Measurements from ENCODE around the gene MID1.

The MID1 gene

GRCh38 chrX:10548688-10549087 is 71.7 kb downstream of the MID1 start:
- Histone ChIP-seq H3K9me3 (ENCODE audit: severe bottlenecking) (no peaks in the 10 kb centered on the region), H3K27ac (ENCODE audit: poor library complexity, severe bottlenecking) (no peak overlapping the region), H3K4me3 (ENCODE audit: severe bottlenecking) (no peak overlapping the region), H3K4me1 (ENCODE audit: insufficient read depth, poor library complexity, severe bottlenecking) (no peaks in the 10 kb centered on the region), H3K36me3 (ENCODE audit: low read depth) (no peaks in the 10 kb centered on the region), H3K27me3 (ENCODE audit: insufficient read depth, poor library complexity, severe bottlenecking) (no peaks in the 10 kb centered on the region)
- TF ChIP-seq CTCF (IDR thresholded peaks at IDR 0.05; ENCODE audit: poor library complexity, severe bottlenecking) = no peak
- ATAC-seq (ENCODE audit: low read depth) (no peak), DNase-seq (ENCODE audit: low spot score) (no peak)

DNA sequence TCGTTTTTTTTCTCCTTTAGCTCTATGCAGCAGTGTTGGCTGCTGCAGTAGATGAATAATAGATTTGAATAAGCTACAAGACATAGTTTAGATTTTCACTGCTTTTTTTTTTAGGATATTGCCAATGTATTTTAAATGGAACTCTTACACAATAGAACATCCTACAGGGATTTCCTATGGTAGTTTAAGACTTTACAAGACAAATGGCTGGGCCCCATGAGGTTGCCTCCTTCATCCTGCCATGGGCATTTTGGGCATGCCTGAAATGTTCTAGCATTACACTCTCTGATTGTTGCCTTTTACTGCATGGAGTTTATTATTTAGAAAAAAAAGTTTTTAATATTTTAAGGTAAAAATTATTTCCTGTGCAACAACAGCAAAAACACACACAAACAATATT is 74.5 kb downstream of the MID1 start:
- Histone ChIP-seq H3K27me3 (ENCODE audit: insufficient read depth, poor library complexity, severe bottlenecking) (no peaks in the 10 kb centered on the region), H3K4me3 (ENCODE audit: severe bottlenecking) (no peak overlapping the region), H3K4me1 (ENCODE audit: insufficient read depth, poor library complexity, severe bottlenecking) (no peaks in the 10 kb centered on the region), H3K27ac (ENCODE audit: poor library complexity, severe bottlenecking) (no peak overlapping the region), H3K9me3 (ENCODE audit: severe bottlenecking) (no peaks in the 10 kb centered on the region), H3K36me3 (ENCODE audit: low read depth) (no peaks in the 10 kb centered on the region)
- DNase-seq (ENCODE audit: low spot score) (no peak), ATAC-seq (ENCODE audit: low read depth) (no peak)
- no peak for TF ChIP-seq CTCF (IDR thresholded peaks at IDR 0.05; ENCODE audit: poor library complexity, severe bottlenecking)

GRCh38 chrX:10542586-10542985 is 77.8 kb downstream of the MID1 start:
- Histone ChIP-seq H3K27ac (ENCODE audit: poor library complexity, severe bottlenecking) (no peak overlapping the region), H3K9me3 (ENCODE audit: severe bottlenecking) (no peaks in the 10 kb centered on the region), H3K4me3 (ENCODE audit: severe bottlenecking) (no peak overlapping the region), H3K36me3 (ENCODE audit: low read depth) (no peaks in the 10 kb centered on the region), H3K4me1 (ENCODE audit: insufficient read depth, poor library complexity, severe bottlenecking) (no peaks in the 10 kb centered on the region), H3K27me3 (ENCODE audit: insufficient read depth, poor library complexity, severe bottlenecking) (no peaks in the 10 kb centered on the region)
- no peak for TF ChIP-seq CTCF (IDR thresholded peaks at IDR 0.05; ENCODE audit: poor library complexity, severe bottlenecking)
- no peak for DNase-seq (ENCODE audit: low spot score)
- no peak for ATAC-seq (ENCODE audit: low read depth)

GRCh38 chrX:10538831-10539230 is 81.6 kb downstream of the MID1 start:
- H3K27ac ChIP-seq (ENCODE audit: poor library complexity, severe bottlenecking) = no peak overlapping the region
- ATAC-seq (ENCODE audit: low read depth) (no peak), DNase-seq (ENCODE audit: low spot score) (no peak)
- H3K27me3 ChIP-seq (ENCODE audit: insufficient read depth, poor library complexity, severe bottlenecking) = no peaks in the 10 kb centered on the region
- no peaks in the 10 kb centered on the region for H3K9me3 ChIP-seq (ENCODE audit: severe bottlenecking)
- H3K36me3 ChIP-seq (ENCODE audit: low read depth) = no peaks in the 10 kb centered on the region
- no peak for TF ChIP-seq CTCF (IDR thresholded peaks at IDR 0.05; ENCODE audit: poor library complexity, severe bottlenecking)
- no peaks in the 10 kb centered on the region for H3K4me1 ChIP-seq (ENCODE audit: insufficient read depth, poor library complexity, severe bottlenecking)
- no peak overlapping the region for H3K4me3 ChIP-seq (ENCODE audit: severe bottlenecking)

DNA sequence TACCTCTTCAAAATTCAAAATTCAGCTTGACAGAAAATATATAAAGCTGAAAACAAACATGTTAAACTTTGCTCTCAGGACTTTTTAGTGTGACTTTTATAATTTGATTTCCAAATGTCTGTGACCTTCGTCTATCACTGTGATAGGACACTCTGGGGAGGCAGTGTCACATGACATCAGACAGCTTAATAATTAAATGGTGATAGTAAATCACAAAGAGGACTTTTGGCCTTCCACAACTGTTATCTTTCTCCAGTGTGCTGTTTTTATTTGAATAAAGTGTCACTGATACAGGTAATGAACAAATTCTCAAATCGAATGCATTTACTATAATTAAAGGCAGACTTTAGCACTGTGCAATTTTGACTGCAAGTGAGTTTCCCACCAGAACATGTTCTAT is 83.1 kb downstream of the MID1 start:
- H3K4me1 ChIP-seq (ENCODE audit: insufficient read depth, poor library complexity, severe bottlenecking) = no peaks in the 10 kb centered on the region
- no peaks in the 10 kb centered on the region for H3K27me3 ChIP-seq (ENCODE audit: insufficient read depth, poor library complexity, severe bottlenecking)
- TF ChIP-seq CTCF (IDR thresholded peaks at IDR 0.05; ENCODE audit: poor library complexity, severe bottlenecking) = no peak
- H3K27ac ChIP-seq (ENCODE audit: poor library complexity, severe bottlenecking) = no peak overlapping the region
- H3K36me3 ChIP-seq (ENCODE audit: low read depth) = no peaks in the 10 kb centered on the region
- no peaks in the 10 kb centered on the region for H3K9me3 ChIP-seq (ENCODE audit: severe bottlenecking)
- DNase-seq (ENCODE audit: low spot score) (no peak), ATAC-seq (ENCODE audit: low read depth) (no peak)
- no peak overlapping the region for H3K4me3 ChIP-seq (ENCODE audit: severe bottlenecking)

All from RWPE2 (cell line).